GM18520 (cell line): ENCODE measurements around the gene CD2AP.

Source experiments
- ATAC-seq: cut with Tn5 transposase; IDR thresholded peaks from one replicate; pipeline ENCODE4 v1.9.1; 2021; ENCODE audit not compliant: unreplicated experiment

CD2AP gene

DNA sequence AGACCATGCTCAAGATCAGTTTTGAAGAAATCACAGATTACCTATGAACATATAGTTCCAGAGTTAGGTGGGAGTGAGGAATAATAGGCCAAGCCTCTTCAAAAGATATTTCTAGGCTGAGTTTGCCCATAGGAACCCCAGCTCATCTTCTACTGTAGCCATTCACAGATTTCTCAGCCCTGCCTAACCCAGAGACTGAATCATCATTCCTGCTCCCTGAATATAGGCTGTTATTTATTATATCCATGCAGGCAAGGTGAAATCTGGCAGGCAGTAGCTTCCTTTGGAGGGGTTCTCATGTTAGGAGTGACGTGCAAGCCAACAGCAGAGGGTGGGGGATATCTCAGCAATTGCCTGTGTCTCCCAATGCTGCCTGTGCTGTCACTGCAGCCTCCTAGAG lies 195.2 kb downstream of the CD2AP start:
- no peak for ATAC-seq

DNA sequence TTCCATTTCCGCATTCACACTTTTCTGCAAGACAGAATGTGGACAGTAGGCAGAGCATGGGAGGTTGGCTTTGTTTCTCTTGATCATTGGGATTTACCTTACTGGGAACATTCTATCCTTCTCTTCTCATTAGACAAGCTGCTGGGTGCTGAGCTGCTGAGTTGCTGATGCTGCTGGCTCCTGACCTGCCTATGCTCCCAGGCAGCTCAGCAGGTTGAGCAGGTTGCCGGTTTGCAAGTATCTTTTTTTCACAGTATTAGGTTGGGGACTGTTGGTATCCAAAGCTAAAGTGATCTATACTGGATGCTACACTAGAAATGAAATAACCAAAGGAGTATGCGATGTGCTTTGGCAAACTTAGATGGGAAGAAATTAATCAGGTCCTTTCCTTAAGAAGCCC lies 197.1 kb downstream of the CD2AP start:
- ATAC-seq: no peak
